ENCODE data around the gene STK32C.

DNA sequence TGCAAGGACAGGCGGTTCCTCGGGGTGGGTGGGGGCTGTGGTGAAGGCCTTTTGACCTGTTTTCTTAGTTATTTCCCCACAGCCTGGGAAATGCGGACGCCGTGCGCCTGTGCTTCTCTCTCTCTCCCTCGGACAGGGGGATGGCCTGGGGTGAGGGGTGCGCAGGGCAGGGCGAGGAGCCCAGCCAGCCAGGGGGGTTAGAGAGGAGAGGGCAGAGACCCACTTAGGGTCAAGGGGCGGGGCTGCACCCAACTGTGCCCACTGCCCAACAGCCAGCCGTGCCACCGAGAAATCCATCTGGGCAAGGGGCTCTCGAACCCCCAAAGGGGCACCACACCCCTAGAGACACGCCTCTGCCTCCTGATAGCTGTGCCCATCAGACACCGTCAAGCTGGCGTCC lies 67.2 kb downstream of the STK32C start:
- TF ChIP-seq CTCF (IDR thresholded peaks at IDR 0.05), result no peak
- no peak for TF ChIP-seq EZH2 (IDR thresholded peaks at IDR 0.05; ENCODE audit: borderline replicate concordance, insufficient read depth, low read depth, low read length, poor library complexity, severe bottlenecking)

Measured in B cell (primary cell).